Fibroblast of villous mesenchyme (primary cell): Measurements from ENCODE around the gene KCNJ1. TPM values are rescaled to one million over a fixed set of nuclear protein-coding genes. Genes with fewer than 3 reads are reported as not detected.

Experiments
- DNase-seq: peaks from one replicate; pipeline ENCODE4 v3.0.0-alpha.2; 2010; ENCODE audit warnings: low read depth
- H3K4me3 ChIP-seq: 2 replicates; pipeline ENCODE4 v1.5.1; 2011; ENCODE audit warnings: low read depth, mild to moderate bottlenecking, low read length
- total RNA-seq: library from RNA; depleted of rRNA; stranded (reverse); fragments of >200 nt; gene quantifications from 2 replicates; pipeline ENCODE4 v1.2.3, GENCODE V29; 2012
- TF ChIP-seq, protein P1 (sequence below): IDR thresholded peaks from 2 replicates; pipeline ENCODE4 v1.5.1; 2012; ENCODE audit warnings: low read depth, mild to moderate bottlenecking, low read length; ENCODE audit not compliant: insufficient read depth

KCNJ1 gene
- total RNA-seq, result under 0.01 TPM in 1 of 2 replicates, not detected in the other

DNA sequence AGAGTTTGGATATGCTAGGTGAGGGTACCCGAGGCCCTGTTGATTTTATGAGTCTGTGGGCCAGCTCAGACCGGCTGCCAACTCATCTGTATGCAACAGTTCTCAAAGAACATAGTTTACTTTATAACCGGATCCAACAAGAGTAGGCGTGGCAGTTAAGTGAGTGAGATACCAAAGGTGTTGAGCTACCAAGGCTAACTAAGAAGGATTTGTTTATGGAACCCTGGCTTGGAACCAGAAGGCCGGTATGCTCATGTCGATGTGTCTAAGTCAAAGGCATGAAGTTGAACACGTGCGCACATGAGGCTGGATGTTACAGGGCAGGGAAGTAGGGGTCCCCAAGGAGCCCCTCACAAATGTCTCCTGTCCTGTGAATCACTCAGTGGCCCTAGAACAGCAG lies at the start of gene KCNJ1:
KCNJ1 (minus strand) TSS at position 20 of the 400 bp plus-strand sequence. CDS start 27,053 bp downstream, outside the sequence.
- DNase-seq, result no peak
- H3K4me3 ChIP-seq, result no peak within 1 kb of the TSS
- TF ChIP-seq, protein P1, sequence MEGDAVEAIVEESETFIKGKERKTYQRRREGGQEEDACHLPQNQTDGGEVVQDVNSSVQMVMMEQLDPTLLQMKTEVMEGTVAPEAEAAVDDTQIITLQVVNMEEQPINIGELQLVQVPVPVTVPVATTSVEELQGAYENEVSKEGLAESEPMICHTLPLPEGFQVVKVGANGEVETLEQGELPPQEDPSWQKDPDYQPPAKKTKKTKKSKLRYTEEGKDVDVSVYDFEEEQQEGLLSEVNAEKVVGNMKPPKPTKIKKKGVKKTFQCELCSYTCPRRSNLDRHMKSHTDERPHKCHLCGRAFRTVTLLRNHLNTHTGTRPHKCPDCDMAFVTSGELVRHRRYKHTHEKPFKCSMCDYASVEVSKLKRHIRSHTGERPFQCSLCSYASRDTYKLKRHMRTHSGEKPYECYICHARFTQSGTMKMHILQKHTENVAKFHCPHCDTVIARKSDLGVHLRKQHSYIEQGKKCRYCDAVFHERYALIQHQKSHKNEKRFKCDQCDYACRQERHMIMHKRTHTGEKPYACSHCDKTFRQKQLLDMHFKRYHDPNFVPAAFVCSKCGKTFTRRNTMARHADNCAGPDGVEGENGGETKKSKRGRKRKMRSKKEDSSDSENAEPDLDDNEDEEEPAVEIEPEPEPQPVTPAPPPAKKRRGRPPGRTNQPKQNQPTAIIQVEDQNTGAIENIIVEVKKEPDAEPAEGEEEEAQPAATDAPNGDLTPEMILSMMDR, result no peak

- H3K4me3 ChIP-seq, result no peak overlapping the region
- no peak for DNase-seq
- TF ChIP-seq, protein P1, result no peak
These were observed 49.6 kb upstream of the KCNJ1 start for GRCh38 chr11:128916681-128917080.

DNA sequence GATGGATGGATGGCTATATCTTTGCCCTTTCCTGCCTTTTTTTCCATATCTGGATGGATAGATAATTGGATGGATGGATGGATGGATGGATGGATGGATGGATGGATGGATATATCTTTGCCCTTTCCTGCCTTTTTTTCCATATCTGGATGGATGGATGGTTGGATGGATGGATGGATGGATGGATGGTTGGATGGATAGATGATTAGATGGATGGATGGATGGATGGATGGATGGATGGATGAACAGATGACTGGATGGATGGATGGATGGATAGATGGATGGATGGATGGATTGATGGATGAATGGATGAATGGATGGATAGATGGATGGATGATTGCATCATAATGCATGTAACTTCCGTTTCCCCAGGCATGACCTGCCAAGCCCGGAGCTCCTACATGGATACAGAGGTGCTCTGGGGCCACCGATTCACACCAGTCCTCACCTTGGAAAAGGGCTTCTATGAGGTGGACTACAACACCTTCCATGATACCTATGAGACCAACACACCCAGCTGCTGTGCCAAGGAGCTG lies 49.0 kb upstream of the KCNJ1 start:
- H3K4me3 ChIP-seq, result no peak overlapping the region
- no peak for DNase-seq
- TF ChIP-seq, protein P1, result no peak

GRCh38 chr11:128915149-128915521 lies 48.0 kb upstream of the KCNJ1 start:
- TF ChIP-seq, protein P1, result no peak
- DNase-seq, result no peak

DNA sequence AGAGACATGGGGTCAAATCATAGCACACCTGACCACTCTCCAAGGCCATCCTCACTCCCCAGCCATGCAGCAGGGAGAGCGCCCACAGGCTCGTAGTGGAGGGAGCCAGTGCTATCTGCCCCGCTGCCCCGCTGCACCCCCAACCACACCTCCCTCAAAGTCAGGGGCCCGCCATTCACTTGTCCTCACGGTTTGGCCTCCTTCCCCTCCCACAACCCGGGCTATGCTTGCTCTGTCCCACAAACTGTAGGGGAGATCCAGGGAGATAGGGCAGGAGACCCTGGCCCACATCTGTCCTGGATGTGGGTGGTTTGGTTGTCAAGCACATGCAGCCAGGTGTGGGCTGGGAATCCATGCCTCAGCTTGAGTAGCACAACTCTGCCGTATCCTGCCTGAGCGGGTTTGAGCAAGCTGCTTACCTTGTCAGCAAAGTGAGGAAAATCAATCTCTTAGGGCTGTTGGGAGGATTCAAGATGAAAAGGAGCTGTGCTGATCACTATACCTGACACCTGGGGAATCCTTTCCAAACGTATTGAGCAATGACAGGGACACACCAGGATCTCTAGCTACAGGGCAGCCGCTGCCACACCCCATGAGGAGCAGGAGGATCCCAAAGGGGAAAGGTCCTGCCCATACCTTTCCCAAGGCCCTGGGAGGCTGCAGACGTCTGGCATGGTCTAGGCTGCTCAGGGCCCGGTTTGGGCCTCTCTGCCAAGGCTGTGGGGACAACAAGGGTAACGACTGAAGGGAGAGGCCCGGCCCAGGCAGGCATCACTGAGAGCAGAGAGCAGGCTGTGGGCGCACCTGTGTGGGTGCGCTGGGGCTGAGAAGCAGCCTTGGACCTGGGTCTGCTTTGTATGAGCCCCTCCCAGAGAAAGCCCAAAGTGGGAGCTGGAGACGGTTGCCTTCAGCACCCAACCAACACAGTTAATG lies 47.4 kb upstream of the KCNJ1 start:
- no peak overlapping the region for H3K4me3 ChIP-seq
- DNase-seq, result no peak
- TF ChIP-seq, protein P1, result no peak

More at GRCh38 chr11:128915149-128915521, 48.0 kb upstream of the KCNJ1 start:
- no peak overlapping the region for H3K4me3 ChIP-seq

GRCh38 chr11:128913806-128914205 lies 46.7 kb upstream of the KCNJ1 start:
- no peak overlapping the region for H3K4me3 ChIP-seq
- TF ChIP-seq, protein P1, result no peak
- DNase-seq, result no peak
